Peyer's patch (tissue), 4 donors: ENCODE data around the gene CLDN7. TPM values are rescaled to one million over a fixed set of nuclear protein-coding genes. Genes with fewer than 3 reads are reported as not detected.

ENCODE experiments used
- DNase-seq, 3 donors: peaks; one replicate each; pipeline ENCODE4 v3.0.0-alpha.2; 2017 to 2019
- H3K27ac ChIP-seq, 4 donors: fragments of 200-600 bp; sonication (generic); one replicate each; pipeline ENCODE4 v1.5.1; 2016 to 2019
- H3K27me3 ChIP-seq, 2 donors: fragments of 200-600 bp; sonication (generic); one replicate each; pipeline ENCODE4 v1.5.1; 2019
- H3K36me3 ChIP-seq, 3 donors: fragments of 200-600 bp; sonication (generic); one replicate each; pipeline ENCODE4 v1.5.1; 2016 to 2019
- H3K4me1 ChIP-seq, 4 donors: fragments of 200-600 bp; sonication (generic); one replicate each; pipeline ENCODE4 v1.5.1; 2016 to 2019
- H3K4me3 ChIP-seq, 4 donors: fragments of 200-600 bp; sonication (generic); 1 replicate in 3 of 4; 2 replicates in 1 of 4; pipeline ENCODE4 v1.5.1; 2016 to 2019; ENCODE audit warnings: mild to moderate bottlenecking in 1 of 4
- H3K9me3 ChIP-seq, 4 donors: fragments of 200-600 bp; sonication (generic); one replicate each; pipeline ENCODE4 v1.5.1; 2016 to 2019; ENCODE audit warnings: mild to moderate bottlenecking in 1 of 4
- CTCF ChIP-seq, 6 experiments: fragments of 450-650 bp in 4 of 6; fragments of 200-600 bp in 2 of 6; sonication (generic) in 1 of 6; IDR thresholded peaks; one replicate each; pipeline ENCODE4 v1.5.1; 2017 to 2019; ENCODE audit warnings: antibody characterized with exemption in 6 of 6, mild to moderate bottlenecking in 3 of 6, moderate library complexity in 1 of 6
- POLR2A ChIP-seq, 2 donors: fragments of 450-650 bp; IDR thresholded peaks; one replicate each; pipeline ENCODE4 v1.5.1; 2017; ENCODE audit warnings: antibody characterized with exemption in 2 of 2, mild to moderate bottlenecking in 2 of 2, moderate library complexity in 2 of 2
- total RNA-seq, 4 donors: library from RNA; depleted of rRNA; stranded (reverse); fragments of >200 nt; gene quantifications; one replicate each; pipeline ENCODE4 v1.1.0, GENCODE V29; 2016

Gene CLDN7
- total RNA-seq, 4 donors from 2014 or later: 80.0 to 1,052 (median 864) TPM

GRCh38 chr17:7284911-7285310, 22.6 kb upstream of the CLDN7 start:
- H3K27ac ChIP-seq: no peak overlapping the region
- H3K4me1 ChIP-seq: peaks cover 2 to 25% (median 16%) of the 10 kb centered on the region in 4 donors
- no peaks in the 10 kb centered on the region for H3K9me3 ChIP-seq
- TF ChIP-seq CTCF (IDR thresholded peaks at IDR 0.05) (no peak), POLR2A (IDR thresholded peaks at IDR 0.05) (no peak)
- no peaks in the 10 kb centered on the region for H3K36me3 ChIP-seq
- no peak for DNase-seq
- H3K27me3 ChIP-seq: no peaks in the 10 kb centered on the region
- no peak overlapping the region for H3K4me3 ChIP-seq

DNA sequence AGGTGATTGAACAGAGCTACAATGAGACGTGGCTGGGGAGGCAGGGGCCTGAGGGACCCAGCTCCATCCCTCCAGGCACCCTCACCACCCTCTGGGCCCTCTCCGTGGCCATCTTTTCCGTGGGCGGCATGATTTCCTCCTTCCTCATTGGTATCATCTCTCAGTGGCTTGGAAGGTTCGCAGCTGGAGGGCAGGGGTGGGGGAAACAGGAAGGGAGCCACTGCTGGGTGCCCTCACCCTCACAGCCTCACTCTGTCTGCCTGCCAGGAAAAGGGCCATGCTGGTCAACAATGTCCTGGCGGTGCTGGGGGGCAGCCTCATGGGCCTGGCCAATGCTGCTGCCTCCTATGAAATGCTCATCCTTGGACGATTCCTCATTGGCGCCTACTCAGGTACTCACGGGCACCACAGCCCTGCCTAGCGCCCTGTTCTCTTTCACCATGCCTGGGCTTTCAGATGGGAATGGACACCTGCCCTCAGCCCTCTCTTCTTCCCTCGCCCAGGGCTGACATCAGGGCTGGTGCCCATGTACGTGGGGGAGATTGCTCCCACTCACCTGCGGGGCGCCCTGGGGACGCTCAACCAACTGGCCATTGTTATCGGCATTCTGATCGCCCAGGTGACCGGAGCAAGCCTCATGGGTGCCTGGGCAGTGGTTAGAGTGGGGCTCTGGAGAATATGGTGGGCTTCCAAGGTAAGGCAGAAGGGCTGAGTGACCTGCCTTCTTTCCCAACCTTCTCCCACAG, 21.4 kb upstream of the CLDN7 start:
- Histone ChIP-seq H3K4me1 (peaks cover 2 to 28% (median 16%) of the 10 kb centered on the region in 4 donors), H3K27ac (no peak overlapping the region), H3K36me3 (no peaks in the 10 kb centered on the region), H3K27me3 (no peaks in the 10 kb centered on the region), H3K4me3 (peak overlapping the region in 1 of 4 donors; percentile 61), H3K9me3 (no peaks in the 10 kb centered on the region)
- DNase-seq: no peak
- no peak for TF ChIP-seq POLR2A (IDR thresholded peaks at IDR 0.05)
- TF ChIP-seq CTCF (IDR thresholded peaks at IDR 0.05): no peak

DNA sequence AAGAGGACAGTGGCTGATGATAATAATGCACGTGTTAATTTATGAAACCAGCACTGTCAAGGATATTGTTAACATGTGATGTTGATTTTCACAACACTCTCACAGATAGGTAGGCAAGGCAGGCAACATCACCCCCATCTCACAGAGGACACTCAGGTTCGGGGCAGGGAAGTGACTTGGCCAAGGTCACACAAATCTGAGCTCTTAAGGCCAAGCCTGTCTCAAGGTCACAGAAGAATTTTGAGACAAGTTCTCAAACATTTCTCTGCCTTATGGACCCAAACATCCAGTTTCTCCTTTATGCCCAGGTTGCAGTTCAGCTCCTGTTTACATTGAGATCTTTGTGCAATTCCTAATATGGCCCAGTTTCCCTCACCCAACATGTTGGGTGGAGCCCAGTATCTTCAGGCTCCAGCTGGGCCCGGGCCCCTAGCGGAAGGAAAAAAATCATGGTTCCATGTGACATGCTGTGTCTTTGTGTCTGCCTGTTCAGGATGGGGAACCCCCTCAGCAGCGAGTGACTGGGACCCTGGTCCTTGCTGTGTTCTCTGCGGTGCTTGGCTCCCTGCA, 20.6 kb upstream of the CLDN7 start:
- Histone ChIP-seq H3K27ac (peak overlapping the region in 3 of 4 donors; percentile 60 to 83 (median 61)), H3K9me3 (no peaks in the 10 kb centered on the region), H3K4me1 (peaks cover 2 to 28% (median 16%) of the 10 kb centered on the region in 4 donors), H3K27me3 (no peaks in the 10 kb centered on the region), H3K36me3 (no peaks in the 10 kb centered on the region), H3K4me3 (peak overlapping the region in 2 of 4 donors; percentile 49 to 61)
- DNase-seq: no peak
- TF ChIP-seq CTCF (IDR thresholded peaks at IDR 0.05): peak in 1 of 6 experiments; percentile 5
- TF ChIP-seq POLR2A (IDR thresholded peaks at IDR 0.05): no peak

DNA sequence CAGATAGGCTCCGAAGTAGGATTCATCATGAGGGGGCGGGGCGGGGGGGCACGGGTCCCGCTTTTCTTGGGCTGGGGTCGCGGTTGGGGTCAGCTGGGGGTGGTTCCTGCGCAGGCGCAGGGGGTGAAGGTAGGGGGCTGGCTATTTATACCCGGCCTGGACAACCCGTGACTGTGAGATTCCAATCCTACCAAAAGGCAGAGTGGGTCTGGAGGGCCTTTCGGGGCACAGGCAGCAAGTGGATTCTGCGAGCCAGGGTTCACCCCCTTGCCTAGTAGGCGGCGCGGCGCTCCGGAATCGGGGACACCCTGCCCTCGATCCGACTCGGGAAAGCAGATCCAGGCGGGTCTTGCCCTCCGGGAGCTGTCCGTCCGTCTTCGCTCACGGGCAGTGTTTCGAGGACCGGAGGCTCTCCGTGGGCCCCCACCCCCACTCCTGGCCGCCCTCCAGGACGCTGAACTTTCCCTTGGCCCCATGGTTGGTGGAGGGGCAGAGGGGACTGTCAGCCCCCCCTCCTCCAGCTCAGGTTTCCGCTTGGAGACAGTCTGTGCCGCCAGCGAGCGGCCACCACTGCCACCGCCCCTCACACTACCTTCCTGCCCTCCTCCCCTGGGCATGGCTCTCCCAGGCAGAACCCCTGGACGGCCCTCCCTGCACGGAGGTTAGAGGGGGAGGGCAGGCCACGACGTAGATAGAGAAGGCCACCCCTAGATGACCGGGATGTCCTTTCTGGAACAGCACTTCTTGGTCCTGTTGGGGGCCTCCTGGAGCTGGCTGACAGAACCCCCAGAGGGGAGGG, 19.9 kb upstream of the CLDN7 start:
- peaks cover 2 to 28% (median 16%) of the 10 kb centered on the region in 4 donors for H3K4me1 ChIP-seq
- H3K9me3 ChIP-seq: no peaks in the 10 kb centered on the region
- H3K36me3 ChIP-seq: no peaks in the 10 kb centered on the region
- no peak for TF ChIP-seq CTCF (IDR thresholded peaks at IDR 0.05)
- DNase-seq: no peak
- peak overlapping the region; percentile 25 to 83 (median 60) for H3K27ac ChIP-seq
- peak overlapping the region; percentile 38 to 63 (median 55) for H3K4me3 ChIP-seq
- no peaks in the 10 kb centered on the region for H3K27me3 ChIP-seq

GRCh38 chr17:7281074-7281952, 19.0 kb upstream of the CLDN7 start, which contains the start of gene SLC2A4:
SLC2A4 (plus strand) TSS chr17:7281718; CDS start chr17:7281935, 217 bp downstream.
- H3K9me3 ChIP-seq: no peaks in the 10 kb centered on the region
- H3K4me3 ChIP-seq: peak within 1 kb of the TSS; percentile 38 to 63 (median 55)
- DNase-seq: peak; percentile 89 to 97 (median 96)
- peak within 1 kb of the TSS; percentile 48 to 83 (median 71) for H3K27ac ChIP-seq
- no peaks in the 10 kb centered on the region for H3K27me3 ChIP-seq
- H3K36me3 ChIP-seq: no peaks in the 10 kb centered on the region
- peaks cover 2 to 28% (median 16%) of the 10 kb centered on the region in 4 donors for H3K4me1 ChIP-seq
- TF ChIP-seq POLR2A (IDR thresholded peaks at IDR 0.05) (no peak), CTCF (IDR thresholded peaks at IDR 0.05) (no peak)
